ENCODE data around the gene COX8C.

COX8C gene, protein sequence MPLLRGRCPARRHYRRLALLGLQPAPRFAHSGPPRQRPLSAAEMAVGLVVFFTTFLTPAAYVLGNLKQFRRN

GRCh38 chr14:93346926-93347721 lies at the start of gene COX8C:
Gene COX8C (plus strand): TSS chr14:93347182. CDS start chr14:93347269, 87 bp downstream.
- DNase-seq: no peak

- no peak for DNase-seq
Measured at GRCh38 chr14:93299416-93299815, 47.6 kb upstream of the COX8C start.

DNA sequence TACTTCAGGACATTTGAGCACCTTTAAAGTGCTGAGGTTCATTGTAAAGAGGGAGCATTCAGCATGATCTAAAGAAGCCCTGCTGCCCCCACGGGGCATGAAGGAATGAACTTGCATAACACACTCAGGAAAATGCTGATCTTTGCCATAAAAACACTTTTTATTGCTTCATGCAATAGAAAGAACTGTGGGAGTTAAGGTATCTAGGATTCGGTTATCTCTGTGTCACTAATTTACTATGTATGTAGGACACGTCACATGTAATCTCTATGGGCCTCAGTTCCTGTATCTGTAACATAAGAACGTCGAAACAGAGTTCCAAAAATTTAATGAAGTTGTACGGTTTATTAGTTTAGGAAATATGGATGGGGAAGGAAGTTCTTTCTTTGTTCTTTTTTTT lies 47.1 kb upstream of the COX8C start:
- no peak for DNase-seq

DNA sequence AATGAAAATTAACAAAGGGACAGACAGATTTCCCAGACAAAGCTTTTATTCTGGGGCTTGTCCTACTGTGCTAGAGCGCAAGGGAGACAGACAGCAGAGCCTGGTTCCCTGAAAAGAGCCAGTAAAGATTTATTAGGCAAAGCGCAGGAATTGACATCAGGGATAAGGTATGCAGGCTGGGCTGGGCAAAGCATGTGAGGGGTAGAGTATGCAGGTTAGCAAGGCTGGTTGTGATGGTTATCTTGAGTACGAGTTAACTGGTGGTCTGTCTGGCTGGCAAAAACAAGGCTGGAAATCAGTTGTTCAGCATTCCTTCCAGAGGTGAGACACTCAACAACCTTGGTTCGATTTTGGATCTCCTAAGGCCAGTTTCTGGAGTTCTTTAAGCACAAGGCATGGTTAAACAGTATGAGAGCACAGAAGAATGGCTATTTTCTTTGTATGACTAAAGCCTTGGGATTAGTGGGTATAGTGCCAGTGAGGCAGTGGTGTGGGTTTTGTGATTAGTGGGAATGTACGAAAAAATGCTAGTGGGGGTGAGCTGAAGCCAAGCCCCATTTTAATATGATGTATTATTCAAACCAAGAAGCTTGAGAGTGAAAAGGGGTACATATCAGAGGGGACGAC lies 45.0 kb upstream of the COX8C start:
- no peak for DNase-seq

- DNase-seq: no peak
Measured at GRCh38 chr14:93302688-93303581, 44.0 kb upstream of the COX8C start.

- no peak for DNase-seq
Measured at GRCh38 chr14:93303659-93304058, 43.3 kb upstream of the COX8C start.

- no peak for DNase-seq
Measured at GRCh38 chr14:93304771-93305170, 42.2 kb upstream of the COX8C start.

DNA sequence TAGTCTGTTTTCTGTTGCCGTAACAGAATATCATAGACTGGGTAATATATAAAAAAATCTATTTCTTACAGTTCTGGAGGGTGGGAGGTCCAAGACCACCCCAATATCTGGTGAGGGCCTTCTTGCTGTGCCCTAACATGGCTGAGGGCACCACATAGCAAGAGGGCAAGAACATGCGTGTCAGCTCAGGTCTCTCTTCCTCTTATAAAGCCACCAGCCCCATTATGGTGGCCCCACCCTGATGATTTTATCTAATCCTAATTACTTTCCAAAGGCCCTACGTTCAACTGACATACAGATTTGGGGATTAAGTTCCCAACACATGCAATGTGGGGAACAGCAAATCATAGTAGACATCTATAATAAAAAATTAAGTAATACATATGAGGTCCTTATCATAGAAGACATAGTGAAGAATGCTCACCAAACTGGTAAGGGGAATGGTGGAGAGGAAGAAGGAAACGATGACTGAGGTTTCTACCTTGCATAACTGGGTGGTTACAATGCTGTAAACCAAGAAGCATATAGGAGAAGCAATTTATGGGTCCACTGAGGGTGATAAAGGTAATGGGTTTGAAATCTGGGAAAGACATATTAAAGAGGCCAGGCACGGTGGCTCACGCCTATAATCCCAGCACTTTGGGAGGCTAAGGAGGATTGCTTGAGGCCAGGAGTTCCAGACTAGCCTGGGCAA lies 41.1 kb upstream of the COX8C start:
- DNase-seq: no peak

DNA sequence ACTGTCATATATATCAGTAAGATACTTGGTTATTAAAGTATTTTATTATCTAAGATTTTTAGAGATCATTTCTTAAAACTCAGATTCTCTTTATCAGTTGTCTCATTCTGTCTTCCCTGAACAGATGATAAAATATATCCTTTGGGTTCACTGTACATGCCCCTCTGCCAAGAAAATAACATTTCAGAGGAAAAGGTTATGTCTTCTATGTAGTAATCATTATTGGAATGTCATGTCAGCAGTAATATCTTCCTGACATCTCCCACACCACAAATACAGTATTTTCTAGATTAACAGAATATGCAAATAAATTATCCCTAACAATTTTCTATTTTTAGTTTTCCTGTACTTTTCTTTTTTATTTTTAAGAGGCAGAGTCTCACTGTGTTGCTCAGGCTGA lies 40.2 kb upstream of the COX8C start:
- DNase-seq: no peak

- no peak for DNase-seq
Measured at GRCh38 chr14:93308686-93309345, 38.2 kb upstream of the COX8C start.

- DNase-seq: no peak
Measured at GRCh38 chr14:93309427-93309966, 37.5 kb upstream of the COX8C start.

DNA sequence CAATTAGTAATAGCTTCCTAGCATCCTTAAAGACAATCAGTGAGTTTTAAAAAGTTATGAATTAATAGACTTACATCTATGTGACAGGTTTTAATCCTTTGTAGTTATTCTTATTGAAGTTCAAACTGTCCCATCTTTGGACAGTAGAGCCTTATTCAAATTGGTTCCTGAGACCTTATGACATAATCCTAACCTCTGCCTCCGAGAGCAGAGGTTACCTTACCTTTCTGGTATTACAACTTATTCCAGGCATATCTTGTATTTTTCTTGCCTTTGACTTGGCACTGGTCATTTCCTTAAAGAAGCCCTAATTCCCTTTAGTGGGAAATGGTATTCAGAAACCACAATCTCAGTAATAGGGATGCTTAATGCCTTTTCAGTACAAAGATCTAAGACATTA lies 35.9 kb upstream of the COX8C start:
- no peak for DNase-seq

- no peak for DNase-seq
Measured at GRCh38 chr14:93315575-93315974, 31.4 kb upstream of the COX8C start.

GRCh38 chr14:93316716-93317115 lies 30.3 kb upstream of the COX8C start:
- DNase-seq: no peak

DNA sequence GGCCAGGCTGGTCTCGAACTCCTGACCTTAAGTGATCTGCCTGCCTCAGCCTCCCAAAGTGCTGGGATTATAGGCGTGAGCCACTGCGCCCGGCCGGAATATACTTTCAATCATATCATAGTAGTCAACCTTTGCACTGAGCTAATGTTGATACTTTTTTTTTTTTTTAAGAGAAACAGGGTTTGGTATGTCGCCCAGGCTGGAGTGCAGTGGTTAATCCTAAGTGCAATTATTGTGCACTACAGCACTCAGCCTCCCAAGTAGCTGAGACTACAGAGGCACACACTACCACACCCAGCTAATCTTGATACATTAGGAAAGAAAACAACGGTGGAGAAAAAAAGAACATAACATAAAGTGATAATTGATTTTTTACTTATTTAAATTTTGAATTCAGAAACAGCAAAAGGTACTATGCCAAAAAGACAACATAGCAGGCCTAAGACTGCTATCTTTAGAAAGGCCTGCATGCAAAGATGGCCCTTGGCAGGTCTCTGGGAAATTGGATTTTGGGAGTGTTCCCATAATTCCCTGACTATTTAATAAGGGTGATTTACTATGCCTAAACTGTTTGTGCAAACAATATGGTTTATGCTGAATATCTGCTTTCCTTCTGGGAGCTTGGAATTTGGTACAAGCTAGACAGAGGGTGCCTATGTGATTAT lies 29.6 kb upstream of the COX8C start:
- no peak for DNase-seq

GRCh38 chr14:93317875-93318807 lies 28.8 kb upstream of the COX8C start:
- no peak for DNase-seq

GRCh38 chr14:93318927-93319326 lies 28.1 kb upstream of the COX8C start:
- DNase-seq: no peak

DNA sequence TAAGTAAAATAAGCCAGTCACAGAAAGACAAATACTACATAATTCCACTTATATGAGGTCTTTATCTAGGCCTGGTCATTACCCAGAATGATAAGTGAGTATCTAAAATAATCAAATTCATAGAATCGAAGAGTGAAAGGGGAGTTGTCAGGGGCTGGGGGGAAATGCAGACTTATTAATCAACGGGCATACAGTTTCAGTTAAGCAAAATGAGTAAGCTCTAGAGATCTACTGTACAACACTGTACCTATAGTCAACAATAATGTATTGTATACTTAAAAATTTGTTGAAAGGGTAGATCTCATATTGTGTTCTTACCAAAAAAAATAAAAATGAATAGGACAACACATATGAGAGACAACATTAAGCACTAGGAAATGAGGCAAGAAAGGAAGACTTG lies 27.5 kb upstream of the COX8C start:
- DNase-seq: no peak

DNA sequence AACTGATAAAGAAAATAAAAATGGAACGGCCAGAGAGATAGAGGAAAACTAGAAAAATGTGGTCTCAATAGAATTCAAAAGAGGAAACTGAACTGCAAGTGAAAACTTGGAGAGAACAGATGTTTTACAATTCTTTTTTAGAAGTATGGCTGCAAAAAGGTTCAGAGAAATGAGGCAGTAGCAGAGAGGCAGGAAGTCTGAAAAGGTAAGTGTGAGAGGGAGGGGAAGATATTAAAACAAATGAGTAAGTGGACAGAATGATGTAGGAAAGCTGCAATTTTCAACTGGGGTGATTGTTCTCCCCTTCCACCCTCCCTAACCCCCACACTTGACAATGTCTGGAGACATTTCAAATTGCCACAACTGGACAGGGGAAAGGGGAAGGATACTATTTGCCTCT lies 27.0 kb upstream of the COX8C start:
- no peak for DNase-seq

DNA sequence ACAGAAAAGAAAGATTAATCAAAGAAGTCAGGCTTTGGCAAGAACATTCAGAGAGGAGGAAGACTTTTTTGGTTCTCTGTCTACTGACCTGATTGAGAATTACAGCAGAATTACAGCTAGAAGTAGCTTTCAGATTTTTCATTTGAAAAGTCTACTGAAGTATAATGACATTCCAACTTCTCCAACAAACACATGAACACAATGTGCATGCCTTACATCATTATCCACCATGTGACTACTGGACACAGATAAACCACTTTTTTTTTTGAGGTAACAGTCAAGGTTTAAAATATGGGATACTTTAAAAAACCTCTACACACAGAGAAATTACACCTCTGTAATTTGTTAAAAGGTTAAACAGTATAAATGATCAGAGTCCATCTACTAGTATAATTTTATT lies 26.5 kb upstream of the COX8C start:
- no peak for DNase-seq

Measured in activated CD4-positive, CD25-positive, alpha-beta regulatory T cell (primary cell).